GM12878 (cell line): Measurements from ENCODE around the gene TIMM22. TPM values are rescaled to one million over a fixed set of nuclear protein-coding genes. Genes with fewer than 3 reads are reported as not detected.

Experiments used
- ATAC-seq: fragments of 200-7000 bp; cut with Tn5 transposase; 3 replicates; pipeline ENCODE4 v1.9.1; 2020; ENCODE audit warnings: mild to moderate bottlenecking, moderate library complexity
- BruUV-seq: library from RNA; stranded (reverse); fragments of 400-500 nt; replicated peaks from 2 replicates; lab custom pipeline; 2021; lab: Mats Ljungman, UMichigan
- CTCF ChIA-PET: fragments of 300-600 bp; sonication (Branson Sonifier 250); formaldehyde crosslinking; extraction: SDS; loops from one replicate; lab custom pipeline; 2021; ENCODE audit warnings: inconsistent platforms; lab: Yijun Ruan, JAX
- POLR2A ChIA-PET: fragments of 350-600 bp; formaldehyde crosslinking; extraction: SDS; loops from one replicate; lab custom pipeline; 2021; ENCODE audit warnings: inconsistent platforms; lab: Charles Lee
- RAD21 ChIA-PET: fragments of 300-600 bp; sonication (Branson Sonifier 250); formaldehyde crosslinking; loops from one replicate; lab custom pipeline; 2023; ENCODE audit warnings: antibody characterized with exemption; ENCODE audit not compliant: unreplicated experiment; lab: Charles Lee
- SMC1A ChIA-PET: fragments of 300-600 bp; sonication (Branson Sonifier 250); formaldehyde crosslinking; loops from one replicate; lab custom pipeline; 2023; ENCODE audit not compliant: unreplicated experiment, uncharacterized antibody; lab: Charles Lee
- DNase-seq: peaks from one replicate; pipeline ENCODE4 v3.0.0-alpha.2; 2011; ENCODE audit warnings: low read depth, low spot score
- FAIRE-seq: peaks from 3 replicates; lab custom pipeline; 2011; peaks lifted over from hg19 to GRCh38; lab: Jason Lieb, UNC
- H2AFZ ChIP-seq: 2 replicates; pipeline ENCODE4 v1.6.0; 2011; ENCODE audit warnings: low read depth, low read length, control low read depth; ENCODE audit not compliant: control insufficient read depth
- H3K27ac ChIP-seq: 2 replicates; pipeline ENCODE4 v1.5.1; 2011; ENCODE audit warnings: control low read depth; ENCODE audit not compliant: control insufficient read depth, insufficient read depth
- H3K27me3 ChIP-seq, 2 experiments: replicated peaks in 1 of 2; 2 replicates each; pipeline versions ENCODE4 v1.6.0 to v1.6.1; 2011; ENCODE audit warnings: low read length in 1 of 2; ENCODE audit not compliant: control insufficient read depth in 2 of 2, insufficient read depth in 2 of 2
- H3K36me3 ChIP-seq, 2 experiments: 2 replicates each; pipeline ENCODE4 v1.5.1; 2011; ENCODE audit warnings: low read length in 1 of 2; ENCODE audit not compliant: control insufficient read depth in 2 of 2, insufficient read depth in 2 of 2
- H3K4me1 ChIP-seq: 2 replicates; pipeline ENCODE4 v1.6.1; 2011; ENCODE audit warnings: mild to moderate bottlenecking, low read length, moderate library complexity, mixed read lengths; ENCODE audit not compliant: control insufficient read depth, insufficient read depth
- H3K4me2 ChIP-seq: 2 replicates; pipeline ENCODE4 v1.6.0; 2011; ENCODE audit warnings: control low read depth; ENCODE audit not compliant: control insufficient read depth, insufficient read depth
- H3K4me3 ChIP-seq: fragments of 200-600 bp; sonication (generic); 2 replicates; pipeline ENCODE4 v1.5.1; 2016
- H3K79me2 ChIP-seq: 2 replicates; pipeline ENCODE4 v1.6.0; 2011; ENCODE audit warnings: low read length; ENCODE audit not compliant: control insufficient read depth, insufficient read depth
- H3K9ac ChIP-seq: 2 replicates; pipeline ENCODE4 v1.8.0; 2011; ENCODE audit warnings: low read length, control low read depth, mixed read lengths; ENCODE audit not compliant: control insufficient read depth, insufficient read depth
- H3K9me3 ChIP-seq: replicated peaks from 3 replicates; pipeline ENCODE4 v1.5.1; 2011; ENCODE audit warnings: mild to moderate bottlenecking, low read length; ENCODE audit not compliant: control insufficient read depth, insufficient read depth
- H4K20me1 ChIP-seq: 2 replicates; pipeline ENCODE4 v1.6.0; 2011; ENCODE audit not compliant: control insufficient read depth, insufficient read depth
- ASH2L ChIP-seq: fragments of 300-600, 200-600 bp; sonication (generic); IDR thresholded peaks from 2 replicates; pipeline ENCODE4 v1.6.1; 2017; ENCODE audit warnings: low read depth, mild to moderate bottlenecking, borderline replicate concordance
- CBX3 ChIP-seq: fragments of 200-600 bp; sonication (generic); IDR thresholded peaks from 2 replicates; pipeline ENCODE4 v1.6.1; 2016; ENCODE audit warnings: low read depth, borderline replicate concordance
- GABPA ChIP-seq: IDR thresholded peaks from 2 replicates; pipeline ENCODE4 v1.6.1; 2014; ENCODE audit warnings: antibody characterized with exemption, low read depth, mild to moderate bottlenecking, inconsistent platforms
- HDAC2 ChIP-seq: fragments of 200-600 bp; sonication (generic); IDR thresholded peaks from 2 replicates; pipeline ENCODE4 v1.6.1; 2017
- NFXL1 ChIP-seq: fragments of 450-650 bp; IDR thresholded peaks from 2 replicates; pipeline ENCODE4 v1.6.1; 2017; ENCODE audit warnings: antibody characterized with exemption, mild to moderate bottlenecking, borderline replicate concordance
- PAX5 ChIP-seq: IDR thresholded peaks from 2 replicates; pipeline ENCODE4 v1.6.1; 2011; ENCODE audit warnings: low read depth, low read length, borderline replicate concordance
- RAD51 ChIP-seq: fragments of 450-650 bp; IDR thresholded peaks from 2 replicates; pipeline ENCODE4 v1.6.1; 2016; ENCODE audit warnings: moderate library complexity, mild to moderate bottlenecking, inconsistent platforms
- RFX5 ChIP-seq: IDR thresholded peaks from 2 replicates; pipeline ENCODE4 v1.6.1; 2011; ENCODE audit warnings: low read depth, low read length, improper control_type of control experiment
- SMAD1 ChIP-seq: fragments of 450-650 bp; IDR thresholded peaks from 2 replicates; pipeline ENCODE4 v1.6.1; 2018; ENCODE audit warnings: mild to moderate bottlenecking, low read depth; ENCODE audit not compliant: partially characterized antibody
- SUZ12 ChIP-seq: fragments of 200-600 bp; sonication (generic); IDR thresholded peaks from one replicate; pipeline ENCODE4 v1.6.1; 2018; ENCODE audit warnings: antibody characterized with exemption, mild to moderate bottlenecking; ENCODE audit not compliant: unreplicated experiment
- ZNF24 ChIP-seq: fragments of 450-650 bp; IDR thresholded peaks from 2 replicates; pipeline ENCODE4 v1.6.1; 2017; ENCODE audit warnings: antibody characterized with exemption, mild to moderate bottlenecking
- WGBS: methylation state at CpG from one replicate; pipeline ENCODE4 v1.1.6; 2016; ENCODE audit warnings: low lambda C conversion rate; ENCODE audit not compliant: insufficient replicate concordance, insufficient coverage; ENCODE audit errors: missing lambda C conversion rate; 5-methylcytosine and 5-hydroxymethylcytosine counted together
- in situ Hi-C: fragments of 300-500 bp; cut with MboI; formaldehyde crosslinking; loops from 9 replicates; pipeline ENCODE4 v1.14.3; 2018; ENCODE audit warnings: mixed read lengths
- intact Hi-C: fragments of 100-400 bp; cut with micrococcal nuclease; formaldehyde crosslinking; loops from one replicate; pipeline ENCODE4 v1.14.2; 2022; ENCODE audit not compliant: unreplicated experiment
- polyA plus RNA-seq, 11 experiments: library from polyadenylated mRNA; depleted of rRNA in 4 of 11; unstranded in 6 of 11; stranded (reverse) in 5 of 11; fragments of >200 nt; fragmentation: Nextera tagmentation in 4 of 11; fragmentation: Illumina TruSeq in 1 of 11; extraction: Ambion mirVana in 4 of 11; extraction: Trizol in 1 of 11; gene quantifications; 1 replicate in 1 of 11; 2 replicates in 10 of 11; pipeline versions ENCODE4 v1.2.1 to v1.2.3, GENCODE V29; 2011 to 2016; ENCODE audit warnings: inconsistent platforms in 2 of 11, missing spikeins in 2 of 11, low read depth in 1 of 11
- total RNA-seq, 4 experiments: library from RNA; depleted of rRNA in 3 of 4; stranded (reverse); fragments of >200 nt in 3 of 4; fragmentation: Illumina TruSeq in 1 of 4; extraction: Trizol in 1 of 4; gene quantifications; 2 replicates each; pipeline versions ENCODE4 v1.2.1 to v1.2.3, GENCODE V29; 2013 to 2021
- TF ChIP-seq, protein P1 (sequence below): IDR thresholded peaks from 2 replicates; pipeline ENCODE4 v1.6.1; 2012; ENCODE audit warnings: low read length, inconsistent platforms
- TF ChIP-seq, protein P2 (sequence below): IDR thresholded peaks from 2 replicates; pipeline ENCODE4 v1.6.1; 2011; ENCODE audit warnings: mild to moderate bottlenecking, low read depth, low read length, moderate library complexity; ENCODE audit not compliant: insufficient replicate concordance

Gene TIMM22
- total and polyA plus RNA-seq, 10 of the 15 experiments (the other 5 are each of a cell fraction or from before 2014, with no cell fraction given), result 4.4 to 25.0 (median 10.6) TPM

DNA sequence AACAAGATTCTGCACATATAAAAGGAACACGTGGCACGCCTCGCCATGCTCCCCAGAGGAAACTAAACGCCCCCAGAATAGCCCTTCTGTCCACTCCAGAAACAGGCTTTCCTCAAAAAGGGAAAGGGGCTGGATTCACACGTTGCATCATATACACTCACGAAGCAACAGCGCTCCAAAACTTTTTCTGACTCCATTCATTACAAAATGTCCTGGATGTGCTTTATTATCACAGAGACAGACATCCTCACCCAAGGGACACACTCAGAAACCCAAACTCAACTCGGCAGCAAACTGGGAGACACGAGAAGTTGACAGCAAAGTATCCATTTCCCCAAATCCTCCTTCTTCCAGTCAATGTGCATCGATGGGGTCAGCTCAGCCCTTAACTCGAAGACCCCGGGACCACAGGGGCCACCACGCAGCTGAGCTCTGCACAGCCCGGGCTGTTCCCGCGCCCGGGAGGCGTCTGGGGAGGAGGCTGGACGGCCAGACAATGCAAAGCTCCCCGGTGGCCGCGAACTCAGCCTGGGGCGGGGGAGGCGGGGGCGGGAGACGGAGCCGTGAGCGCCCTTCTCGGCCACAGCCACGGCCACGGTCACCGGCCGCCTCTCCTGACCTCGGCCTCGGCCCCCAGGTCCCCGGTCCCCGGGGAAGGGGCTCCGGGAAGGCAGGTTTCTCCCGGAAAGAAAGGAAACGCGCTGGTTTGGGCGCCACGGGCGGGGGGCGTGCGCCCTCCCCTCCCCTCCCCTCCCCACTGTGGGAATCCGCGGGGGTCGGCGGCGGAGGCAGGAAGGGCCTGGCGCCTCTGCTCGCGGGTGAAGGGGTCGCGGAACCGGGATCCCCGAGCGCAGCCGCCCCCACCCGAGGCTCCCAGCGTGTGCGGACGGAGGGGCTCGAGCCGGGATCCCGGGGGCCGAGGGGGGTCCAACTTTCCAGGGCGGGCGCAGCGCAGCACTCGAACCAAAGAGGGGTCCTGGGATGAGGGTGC is 18.5 kb upstream of the TIMM22 start:
- Histone ChIP-seq H3K4me1 (peaks cover 7% of the 10 kb centered on the region; the same call in 1 of the 2 replicates), H3K9ac (no peak overlapping the region), H4K20me1 (no peaks in the 10 kb centered on the region), H3K27ac (no peak overlapping the region), H3K27me3 (peaks cover 3 to 11% of the 10 kb centered on the region in 2 experiments; a peak in 2 of 4 replicates), H3K79me2 (no peaks in the 10 kb centered on the region), H3K9me3 (no peaks in the 10 kb centered on the region), H2AFZ (no peak overlapping the region), H3K36me3 (no peaks in the 10 kb centered on the region), H3K4me2 (0 out of 2 replicates have a peak overlapping the region, but pooled peaks have one; percentile 3), H3K4me3 (no peak overlapping the region)
- in situ Hi-C loops, result no loop called here
- intact Hi-C loops, result no loop called here
- ChIA-PET SMC1A (no interaction called here), CTCF (interaction anchor here (0.5 to 2.8 kb wide), 3 partner anchors 18 to 278 kb away, joined by 3 to 25 read pairs (median 6); partner anchors contain the start of gene TIMM22), RAD21 (interaction anchor here (2.8 kb wide), 2 partner anchors 184 to 198 kb away, joined by 25 to 32 read pairs; partner anchors contain the start of genes GLOD4 and MRM3), POLR2A (interaction anchor here (0.6 kb wide), 2 partner anchors 172 to 196 kb away, joined by 3 read pairs; partner anchors contain the start of genes GLOD4 and MRM3)
- TF ChIP-seq SUZ12 (peak; percentile 88), ZNF24 (no peak)
- ATAC-seq (no peak), FAIRE-seq (no peak), DNase-seq (no peak)
- BruUV-seq, result no TSS peak
- WGBS, result 4% methylated on average over 41 of the region's 72 CpGs

DNA sequence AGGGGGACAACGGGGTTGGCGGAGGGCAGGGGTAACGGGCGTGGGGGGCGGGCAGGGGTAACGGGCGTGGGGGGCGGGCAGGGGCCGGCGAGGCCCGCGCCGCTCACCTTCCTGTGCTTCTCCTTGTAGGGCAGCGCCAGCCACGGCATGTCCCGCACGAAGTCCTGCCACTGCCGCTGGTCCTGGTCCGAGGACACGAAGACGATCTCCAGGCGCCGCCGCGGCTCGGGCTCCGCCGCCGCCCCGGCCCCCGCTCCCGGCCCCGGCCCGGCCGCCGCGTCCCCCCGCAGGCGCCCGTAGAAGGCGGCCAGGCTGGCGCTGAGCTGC is 17.8 kb upstream of the TIMM22 start:
- no peak overlapping the region for H3K27ac ChIP-seq
- ChIA-PET SMC1A (interaction anchor here (1.3 to 2.1 kb wide), 2 partner anchors 184 to 197 kb away, joined by 8 to 13 read pairs; partner anchors contain the start of genes GLOD4 and MRM3), CTCF (interaction anchor here (0.6 to 2.8 kb wide), 7 partner anchors 18 to 567 kb away, joined by 3 to 61 read pairs (median 20); partner anchors contain the start of gene TIMM22), RAD21 (interaction anchor here (0.5 to 2.8 kb wide), 8 partner anchors 18 to 563 kb away, joined by 3 to 32 read pairs (median 8); partner anchors contain the start of genes GLOD4, MRM3 and TIMM22), POLR2A (interaction anchor here (1.0 kb wide), 1 partner anchor 18 kb away, joined by 3 read pairs; no protein-coding TSS in a partner anchor)
- H3K27me3 ChIP-seq, result peaks cover 3 to 11% of the 10 kb centered on the region in 2 experiments; a peak in 2 of 4 replicates
- 0% methylated on average over 2 of the region's 42 CpGs for WGBS
- intact Hi-C loops, result no loop called here
- H3K79me2 ChIP-seq, result no peaks in the 10 kb centered on the region
- no TSS peak for BruUV-seq
- DNase-seq (no peak), ATAC-seq (no peak), FAIRE-seq (no peak)
- no peak overlapping the region for H3K9ac ChIP-seq
- no peaks in the 10 kb centered on the region for H3K36me3 ChIP-seq
- peak overlapping the region; percentile 80 for H2AFZ ChIP-seq
- H3K4me3 ChIP-seq, result no peak overlapping the region
- peak overlapping the region; percentile 90; the same call in 1 of the 2 replicates for H3K4me2 ChIP-seq
- H4K20me1 ChIP-seq, result no peaks in the 10 kb centered on the region
- in situ Hi-C loops, result no loop called here
- H3K4me1 ChIP-seq, result peaks cover 7% of the 10 kb centered on the region; the same call in 1 of the 2 replicates
- H3K9me3 ChIP-seq, result no peaks in the 10 kb centered on the region
- TF ChIP-seq, protein P1, sequence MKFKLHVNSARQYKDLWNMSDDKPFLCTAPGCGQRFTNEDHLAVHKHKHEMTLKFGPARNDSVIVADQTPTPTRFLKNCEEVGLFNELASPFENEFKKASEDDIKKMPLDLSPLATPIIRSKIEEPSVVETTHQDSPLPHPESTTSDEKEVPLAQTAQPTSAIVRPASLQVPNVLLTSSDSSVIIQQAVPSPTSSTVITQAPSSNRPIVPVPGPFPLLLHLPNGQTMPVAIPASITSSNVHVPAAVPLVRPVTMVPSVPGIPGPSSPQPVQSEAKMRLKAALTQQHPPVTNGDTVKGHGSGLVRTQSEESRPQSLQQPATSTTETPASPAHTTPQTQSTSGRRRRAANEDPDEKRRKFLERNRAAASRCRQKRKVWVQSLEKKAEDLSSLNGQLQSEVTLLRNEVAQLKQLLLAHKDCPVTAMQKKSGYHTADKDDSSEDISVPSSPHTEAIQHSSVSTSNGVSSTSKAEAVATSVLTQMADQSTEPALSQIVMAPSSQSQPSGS, result no peak
- TF ChIP-seq RAD51 (no peak), SMAD1 (no peak), RFX5 (no peak), PAX5 (no peak), HDAC2 (no peak), GABPA (no peak), ASH2L (no peak), NFXL1 (no peak), CBX3 (no peak)
- TF ChIP-seq, protein P2, sequence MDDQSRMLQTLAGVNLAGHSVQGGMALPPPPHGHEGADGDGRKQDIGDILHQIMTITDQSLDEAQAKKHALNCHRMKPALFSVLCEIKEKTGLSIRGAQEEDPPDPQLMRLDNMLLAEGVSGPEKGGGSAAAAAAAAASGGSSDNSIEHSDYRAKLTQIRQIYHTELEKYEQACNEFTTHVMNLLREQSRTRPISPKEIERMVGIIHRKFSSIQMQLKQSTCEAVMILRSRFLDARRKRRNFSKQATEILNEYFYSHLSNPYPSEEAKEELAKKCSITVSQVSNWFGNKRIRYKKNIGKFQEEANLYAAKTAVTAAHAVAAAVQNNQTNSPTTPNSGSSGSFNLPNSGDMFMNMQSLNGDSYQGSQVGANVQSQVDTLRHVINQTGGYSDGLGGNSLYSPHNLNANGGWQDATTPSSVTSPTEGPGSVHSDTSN, result no peak
